ENCODE results near the gene NPFFR1.

The NPFFR1 gene

GRCh38 chr10:70283445-70284399 lies at the start of gene NPFFR1:
NPFFR1 (minus strand) TSS chr10:70284004; CDS start chr10:70283676, 328 bp downstream.
- no peak for DNase-seq

- no peak for DNase-seq
Measured at GRCh38 chr10:70333268-70333667, 49.5 kb upstream of the NPFFR1 start.

- DNase-seq, result peak; percentile 6
Measured at GRCh38 chr10:70331486-70332268, 47.9 kb upstream of the NPFFR1 start.

- DNase-seq, result no peak
Measured at GRCh38 chr10:70331160-70331485, 47.3 kb upstream of the NPFFR1 start.

GRCh38 chr10:70330671-70331070 lies 46.9 kb upstream of the NPFFR1 start:
- no peak for DNase-seq

- no peak for DNase-seq
Measured at GRCh38 chr10:70328967-70329366, 45.2 kb upstream of the NPFFR1 start.

GRCh38 chr10:70328018-70328417 lies 44.2 kb upstream of the NPFFR1 start:
- no peak for DNase-seq

GRCh38 chr10:70324951-70325781 lies 41.4 kb upstream of the NPFFR1 start:
- no peak for DNase-seq

- no peak for DNase-seq
Measured at GRCh38 chr10:70324339-70324861, 40.6 kb upstream of the NPFFR1 start.

- DNase-seq, result no peak
Measured at GRCh38 chr10:70323697-70324338, 40.0 kb upstream of the NPFFR1 start.

GRCh38 chr10:70323138-70323696 lies 39.4 kb upstream of the NPFFR1 start:
- DNase-seq, result no peak

GRCh38 chr10:70321897-70322890 lies 38.4 kb upstream of the NPFFR1 start:
- DNase-seq, result no peak

GRCh38 chr10:70321233-70321632 lies 37.4 kb upstream of the NPFFR1 start:
- no peak for DNase-seq

GRCh38 chr10:70320751-70321150 lies 36.9 kb upstream of the NPFFR1 start:
- DNase-seq, result no peak

- no peak for DNase-seq
Measured at GRCh38 chr10:70319824-70320223, 36.0 kb upstream of the NPFFR1 start.

- peak; percentile 45 for DNase-seq
Measured at GRCh38 chr10:70319183-70319582, 35.4 kb upstream of the NPFFR1 start.

GRCh38 chr10:70317943-70318318 lies 34.1 kb upstream of the NPFFR1 start:
- no peak for DNase-seq

GRCh38 chr10:70317272-70317942 lies 33.6 kb upstream of the NPFFR1 start:
- DNase-seq, result no peak

GRCh38 chr10:70315815-70316214 lies 32.0 kb upstream of the NPFFR1 start:
- no peak for DNase-seq

GRCh38 chr10:70315276-70315675 lies 31.5 kb upstream of the NPFFR1 start:
- no peak for DNase-seq

Measured in NCI-H774 (cell line).